Measurements from ENCODE around the gene PEF1.

- TF ChIP-seq, protein P1, sequence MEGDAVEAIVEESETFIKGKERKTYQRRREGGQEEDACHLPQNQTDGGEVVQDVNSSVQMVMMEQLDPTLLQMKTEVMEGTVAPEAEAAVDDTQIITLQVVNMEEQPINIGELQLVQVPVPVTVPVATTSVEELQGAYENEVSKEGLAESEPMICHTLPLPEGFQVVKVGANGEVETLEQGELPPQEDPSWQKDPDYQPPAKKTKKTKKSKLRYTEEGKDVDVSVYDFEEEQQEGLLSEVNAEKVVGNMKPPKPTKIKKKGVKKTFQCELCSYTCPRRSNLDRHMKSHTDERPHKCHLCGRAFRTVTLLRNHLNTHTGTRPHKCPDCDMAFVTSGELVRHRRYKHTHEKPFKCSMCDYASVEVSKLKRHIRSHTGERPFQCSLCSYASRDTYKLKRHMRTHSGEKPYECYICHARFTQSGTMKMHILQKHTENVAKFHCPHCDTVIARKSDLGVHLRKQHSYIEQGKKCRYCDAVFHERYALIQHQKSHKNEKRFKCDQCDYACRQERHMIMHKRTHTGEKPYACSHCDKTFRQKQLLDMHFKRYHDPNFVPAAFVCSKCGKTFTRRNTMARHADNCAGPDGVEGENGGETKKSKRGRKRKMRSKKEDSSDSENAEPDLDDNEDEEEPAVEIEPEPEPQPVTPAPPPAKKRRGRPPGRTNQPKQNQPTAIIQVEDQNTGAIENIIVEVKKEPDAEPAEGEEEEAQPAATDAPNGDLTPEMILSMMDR (IDR thresholded peaks at IDR 0.05): no peak
- TF ChIP-seq POLR2A (IDR thresholded peaks at IDR 0.05): no peak
Observed at GRCh38 chr1:31668303-31668883, 23.7 kb upstream of the PEF1 start.
